ENCODE results near the gene RCN1. TPM values are rescaled to one million over a fixed set of nuclear protein-coding genes. Genes with fewer than 3 reads are reported as not detected.

Gene RCN1
- total RNA-seq, 1 donor from 2014 or later = 200 TPM

DNA sequence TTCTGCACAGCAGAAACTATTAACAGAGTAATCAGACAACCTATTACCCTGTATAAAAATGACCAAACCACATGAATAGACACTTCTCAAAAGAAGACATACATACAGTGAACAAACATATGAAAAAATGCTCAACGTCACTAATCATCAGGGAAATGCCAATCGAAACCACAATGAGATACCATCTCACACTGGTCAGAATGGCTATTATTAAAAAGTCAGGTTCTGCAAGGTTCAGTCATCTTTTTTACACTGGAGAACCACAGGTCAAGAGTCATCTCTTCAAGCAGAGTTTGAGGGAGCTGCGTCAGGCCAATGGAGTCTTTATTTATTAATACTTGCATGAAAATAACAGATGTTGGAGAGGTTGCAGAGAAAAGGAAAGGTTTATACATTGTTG lies 40.4 kb downstream of the RCN1 start:
- no peak for DNase-seq
- TF ChIP-seq, protein P1, sequence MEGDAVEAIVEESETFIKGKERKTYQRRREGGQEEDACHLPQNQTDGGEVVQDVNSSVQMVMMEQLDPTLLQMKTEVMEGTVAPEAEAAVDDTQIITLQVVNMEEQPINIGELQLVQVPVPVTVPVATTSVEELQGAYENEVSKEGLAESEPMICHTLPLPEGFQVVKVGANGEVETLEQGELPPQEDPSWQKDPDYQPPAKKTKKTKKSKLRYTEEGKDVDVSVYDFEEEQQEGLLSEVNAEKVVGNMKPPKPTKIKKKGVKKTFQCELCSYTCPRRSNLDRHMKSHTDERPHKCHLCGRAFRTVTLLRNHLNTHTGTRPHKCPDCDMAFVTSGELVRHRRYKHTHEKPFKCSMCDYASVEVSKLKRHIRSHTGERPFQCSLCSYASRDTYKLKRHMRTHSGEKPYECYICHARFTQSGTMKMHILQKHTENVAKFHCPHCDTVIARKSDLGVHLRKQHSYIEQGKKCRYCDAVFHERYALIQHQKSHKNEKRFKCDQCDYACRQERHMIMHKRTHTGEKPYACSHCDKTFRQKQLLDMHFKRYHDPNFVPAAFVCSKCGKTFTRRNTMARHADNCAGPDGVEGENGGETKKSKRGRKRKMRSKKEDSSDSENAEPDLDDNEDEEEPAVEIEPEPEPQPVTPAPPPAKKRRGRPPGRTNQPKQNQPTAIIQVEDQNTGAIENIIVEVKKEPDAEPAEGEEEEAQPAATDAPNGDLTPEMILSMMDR (IDR thresholded peaks at IDR 0.05; ENCODE audit: partially characterized antibody, unreplicated experiment) = no peak
- Mint-ChIP-seq H3K27me3 (ENCODE audit: unreplicated experiment) (no peaks in the 10 kb centered on the region), H3K4me3 (ENCODE audit: unreplicated experiment) (no peak overlapping the region), H3K27ac (ENCODE audit: unreplicated experiment) (no peak overlapping the region), H3K36me3 (ENCODE audit: unreplicated experiment) (peaks cover 3% of the 10 kb centered on the region), H3K9me3 (ENCODE audit: unreplicated experiment) (no peaks in the 10 kb centered on the region), H3K4me1 (ENCODE audit: low read depth, unreplicated experiment) (no peaks in the 10 kb centered on the region)

GRCh38 chr11:32136657-32137056 lies 45.8 kb downstream of the RCN1 start:
- Mint-ChIP-seq H3K27ac (ENCODE audit: unreplicated experiment) (no peak overlapping the region), H3K36me3 (ENCODE audit: unreplicated experiment) (no peaks in the 10 kb centered on the region), H3K27me3 (ENCODE audit: unreplicated experiment) (no peaks in the 10 kb centered on the region), H3K4me3 (ENCODE audit: unreplicated experiment) (no peak overlapping the region), H3K9me3 (ENCODE audit: unreplicated experiment) (no peaks in the 10 kb centered on the region), H3K4me1 (ENCODE audit: low read depth, unreplicated experiment) (no peaks in the 10 kb centered on the region)
- DNase-seq = no peak
- TF ChIP-seq, protein P1 (IDR thresholded peaks at IDR 0.05; ENCODE audit: partially characterized antibody, unreplicated experiment) = no peak

DNA sequence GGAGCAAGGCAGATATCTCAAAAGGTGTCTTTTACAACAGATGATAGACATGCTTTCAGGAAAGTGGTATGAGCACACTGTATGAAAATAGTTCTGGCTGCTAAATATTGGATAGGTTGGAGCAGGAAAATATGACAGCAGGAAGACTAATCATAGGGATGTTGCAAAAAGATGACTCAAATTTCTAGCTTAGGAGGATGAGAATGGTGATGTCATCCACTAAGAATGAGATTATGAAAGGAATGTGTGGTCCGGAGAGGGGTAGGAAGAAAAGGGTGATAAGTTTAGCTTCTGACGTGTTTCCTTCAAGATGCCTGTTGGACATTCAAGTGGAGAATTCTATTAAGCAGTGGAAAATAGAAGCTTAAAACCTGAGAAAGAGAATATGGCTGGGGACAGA lies 46.4 kb downstream of the RCN1 start:
- no peak overlapping the region for H3K27ac Mint-ChIP-seq (ENCODE audit: unreplicated experiment)
- H3K4me3 Mint-ChIP-seq (ENCODE audit: unreplicated experiment) = no peak overlapping the region
- H3K27me3 Mint-ChIP-seq (ENCODE audit: unreplicated experiment) = no peaks in the 10 kb centered on the region
- H3K36me3 Mint-ChIP-seq (ENCODE audit: unreplicated experiment) = no peaks in the 10 kb centered on the region
- no peaks in the 10 kb centered on the region for H3K9me3 Mint-ChIP-seq (ENCODE audit: unreplicated experiment)
- TF ChIP-seq, protein P1 (IDR thresholded peaks at IDR 0.05; ENCODE audit: partially characterized antibody, unreplicated experiment) = no peak
- H3K4me1 Mint-ChIP-seq (ENCODE audit: low read depth, unreplicated experiment) = no peaks in the 10 kb centered on the region
- DNase-seq = no peak

DNA sequence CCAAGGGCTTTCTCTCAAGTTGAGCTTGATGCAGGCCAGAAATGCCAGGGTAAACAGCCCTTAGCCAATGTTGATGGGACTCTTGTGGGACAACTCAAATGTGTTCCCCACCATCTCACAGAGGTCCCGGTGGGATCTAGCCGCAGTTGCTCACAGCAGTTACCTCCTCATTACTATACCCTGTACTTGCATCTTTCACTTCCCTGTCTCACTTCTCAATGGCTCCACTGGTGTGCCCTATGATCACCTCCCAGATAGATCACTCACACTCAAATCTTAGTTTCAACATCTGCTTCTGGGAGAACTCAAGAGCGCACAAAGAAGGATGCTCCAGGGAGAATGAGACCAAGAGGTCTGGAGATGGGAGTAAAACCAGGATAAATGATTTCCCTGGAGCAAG lies 47.0 kb downstream of the RCN1 start:
- H3K27me3 Mint-ChIP-seq (ENCODE audit: unreplicated experiment) = no peaks in the 10 kb centered on the region
- TF ChIP-seq, protein P1 (IDR thresholded peaks at IDR 0.05; ENCODE audit: partially characterized antibody, unreplicated experiment) = no peak
- H3K4me1 Mint-ChIP-seq (ENCODE audit: low read depth, unreplicated experiment) = no peaks in the 10 kb centered on the region
- no peaks in the 10 kb centered on the region for H3K36me3 Mint-ChIP-seq (ENCODE audit: unreplicated experiment)
- no peak for DNase-seq
- H3K4me3 Mint-ChIP-seq (ENCODE audit: unreplicated experiment) = no peak overlapping the region
- H3K9me3 Mint-ChIP-seq (ENCODE audit: unreplicated experiment) = no peaks in the 10 kb centered on the region
- H3K27ac Mint-ChIP-seq (ENCODE audit: unreplicated experiment) = no peak overlapping the region

GRCh38 chr11:32138902-32139301 lies 48.0 kb downstream of the RCN1 start:
- Mint-ChIP-seq H3K4me1 (ENCODE audit: low read depth, unreplicated experiment) (no peaks in the 10 kb centered on the region), H3K9me3 (ENCODE audit: unreplicated experiment) (no peaks in the 10 kb centered on the region), H3K27me3 (ENCODE audit: unreplicated experiment) (no peaks in the 10 kb centered on the region), H3K27ac (ENCODE audit: unreplicated experiment) (no peak overlapping the region), H3K4me3 (ENCODE audit: unreplicated experiment) (no peak overlapping the region), H3K36me3 (ENCODE audit: unreplicated experiment) (no peaks in the 10 kb centered on the region)
- TF ChIP-seq, protein P1 (IDR thresholded peaks at IDR 0.05; ENCODE audit: partially characterized antibody, unreplicated experiment) = no peak
- DNase-seq = no peak
